Measurements from ENCODE around the gene LRRC7. TPM values are rescaled to one million over a fixed set of nuclear protein-coding genes. Genes with fewer than 3 reads are reported as not detected.

The LRRC7 gene
- total RNA-seq, 3 donors from 2014 or later, result not detected

DNA sequence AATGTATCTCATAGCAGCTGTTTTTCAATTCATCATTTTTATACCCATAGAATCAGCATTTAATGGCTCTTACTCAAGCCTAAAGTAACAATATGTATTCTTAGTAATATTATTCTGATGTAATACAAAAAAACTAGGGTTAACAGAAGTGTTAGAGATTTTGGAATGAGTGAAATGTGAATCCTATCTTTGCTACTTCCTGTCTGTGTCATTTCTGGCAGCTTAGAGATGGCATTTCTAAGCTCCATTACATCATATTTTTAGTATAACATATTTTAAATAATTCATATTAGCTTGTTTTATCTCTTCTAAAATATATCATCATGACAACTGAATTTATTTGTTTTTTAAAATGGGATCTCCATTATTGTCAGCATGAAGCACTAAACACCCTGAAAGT lies 90.2 kb downstream of the LRRC7 start:
- TF ChIP-seq POLR2AphosphoS5 (IDR thresholded peaks at IDR 0.05) (no peak), POLR2A (IDR thresholded peaks at IDR 0.05) (no peak)
- TF ChIP-seq, protein P1, sequence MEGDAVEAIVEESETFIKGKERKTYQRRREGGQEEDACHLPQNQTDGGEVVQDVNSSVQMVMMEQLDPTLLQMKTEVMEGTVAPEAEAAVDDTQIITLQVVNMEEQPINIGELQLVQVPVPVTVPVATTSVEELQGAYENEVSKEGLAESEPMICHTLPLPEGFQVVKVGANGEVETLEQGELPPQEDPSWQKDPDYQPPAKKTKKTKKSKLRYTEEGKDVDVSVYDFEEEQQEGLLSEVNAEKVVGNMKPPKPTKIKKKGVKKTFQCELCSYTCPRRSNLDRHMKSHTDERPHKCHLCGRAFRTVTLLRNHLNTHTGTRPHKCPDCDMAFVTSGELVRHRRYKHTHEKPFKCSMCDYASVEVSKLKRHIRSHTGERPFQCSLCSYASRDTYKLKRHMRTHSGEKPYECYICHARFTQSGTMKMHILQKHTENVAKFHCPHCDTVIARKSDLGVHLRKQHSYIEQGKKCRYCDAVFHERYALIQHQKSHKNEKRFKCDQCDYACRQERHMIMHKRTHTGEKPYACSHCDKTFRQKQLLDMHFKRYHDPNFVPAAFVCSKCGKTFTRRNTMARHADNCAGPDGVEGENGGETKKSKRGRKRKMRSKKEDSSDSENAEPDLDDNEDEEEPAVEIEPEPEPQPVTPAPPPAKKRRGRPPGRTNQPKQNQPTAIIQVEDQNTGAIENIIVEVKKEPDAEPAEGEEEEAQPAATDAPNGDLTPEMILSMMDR (IDR thresholded peaks at IDR 0.05), result no peak
- intact Hi-C loops (cut with DNase I; ENCODE audit: low total_unique reads), result no loop called here
- DNase-seq (ENCODE audit: low spot score in 2 of 2), result no peak

DNA sequence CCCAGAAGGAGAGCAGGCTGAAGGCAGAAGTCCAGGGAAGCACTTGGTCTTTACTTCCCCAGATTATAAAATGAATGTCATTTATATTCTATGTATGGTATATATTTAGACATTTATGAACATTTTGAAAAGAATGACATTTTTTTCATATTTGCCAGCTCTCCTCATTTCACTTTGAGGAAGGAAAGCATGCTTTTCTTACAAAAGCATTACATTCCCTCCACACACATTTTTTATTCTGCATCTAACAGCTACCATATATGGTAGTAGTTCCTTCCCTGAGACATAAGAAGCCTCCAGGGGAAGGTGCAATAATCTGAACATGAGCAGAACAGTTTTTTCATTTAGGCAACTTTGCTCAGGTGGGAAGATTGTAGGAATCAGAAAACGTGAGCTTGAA lies 94.0 kb downstream of the LRRC7 start:
- no peak overlapping the region for H3K4me3 ChIP-seq
- H3K27me3 ChIP-seq, result no peaks in the 10 kb centered on the region
- TF ChIP-seq POLR2AphosphoS5 (IDR thresholded peaks at IDR 0.05) (no peak), POLR2A (IDR thresholded peaks at IDR 0.05) (no peak)
- TF ChIP-seq, protein P1 (IDR thresholded peaks at IDR 0.05), result no peak
- H3K4me1 ChIP-seq, result no peaks in the 10 kb centered on the region
- H3K9me3 ChIP-seq, result no peaks in the 10 kb centered on the region
- H3K27ac ChIP-seq, result no peak overlapping the region
- no peaks in the 10 kb centered on the region for H3K36me3 ChIP-seq
- intact Hi-C loops (cut with DNase I; ENCODE audit: low total_unique reads), result no loop called here
- no peak for DNase-seq (ENCODE audit: low spot score in 2 of 2)

More for the DNA sequence above, 90.2 kb downstream of the LRRC7 start:
- Histone ChIP-seq H3K9me3 (no peaks in the 10 kb centered on the region), H3K4me3 (no peak overlapping the region), H3K4me1 (no peaks in the 10 kb centered on the region), H3K36me3 (no peaks in the 10 kb centered on the region), H3K27me3 (no peaks in the 10 kb centered on the region), H3K27ac (no peak overlapping the region)

DNA sequence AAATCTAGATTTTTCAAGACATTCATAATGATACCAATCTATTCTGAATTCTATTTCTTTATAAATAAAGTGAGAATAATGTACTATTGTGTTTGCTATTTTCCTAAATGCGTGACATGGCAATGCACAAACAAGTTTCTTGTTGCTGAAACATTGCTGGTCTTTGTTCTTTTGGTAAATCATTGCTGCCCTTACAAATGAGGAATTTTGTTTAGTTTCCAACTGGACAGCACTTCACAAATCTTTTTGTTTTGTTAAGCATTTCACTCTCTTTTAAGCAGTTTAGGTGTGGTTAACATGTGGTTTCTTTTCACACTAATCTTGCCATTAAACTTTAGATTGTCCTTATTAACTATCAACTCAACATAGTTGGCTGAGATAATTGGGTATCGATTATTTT lies 94.6 kb downstream of the LRRC7 start:
- intact Hi-C loops (cut with DNase I; ENCODE audit: low total_unique reads), result no loop called here
- no peaks in the 10 kb centered on the region for H3K36me3 ChIP-seq
- no peak overlapping the region for H3K4me3 ChIP-seq
- TF ChIP-seq POLR2AphosphoS5 (IDR thresholded peaks at IDR 0.05) (no peak), POLR2A (IDR thresholded peaks at IDR 0.05) (no peak)
- TF ChIP-seq, protein P1 (IDR thresholded peaks at IDR 0.05), result no peak
- DNase-seq (ENCODE audit: low spot score in 2 of 2), result no peak
- H3K27ac ChIP-seq, result no peak overlapping the region
- H3K9me3 ChIP-seq, result no peaks in the 10 kb centered on the region
- H3K4me1 ChIP-seq, result no peaks in the 10 kb centered on the region
- no peaks in the 10 kb centered on the region for H3K27me3 ChIP-seq

DNA sequence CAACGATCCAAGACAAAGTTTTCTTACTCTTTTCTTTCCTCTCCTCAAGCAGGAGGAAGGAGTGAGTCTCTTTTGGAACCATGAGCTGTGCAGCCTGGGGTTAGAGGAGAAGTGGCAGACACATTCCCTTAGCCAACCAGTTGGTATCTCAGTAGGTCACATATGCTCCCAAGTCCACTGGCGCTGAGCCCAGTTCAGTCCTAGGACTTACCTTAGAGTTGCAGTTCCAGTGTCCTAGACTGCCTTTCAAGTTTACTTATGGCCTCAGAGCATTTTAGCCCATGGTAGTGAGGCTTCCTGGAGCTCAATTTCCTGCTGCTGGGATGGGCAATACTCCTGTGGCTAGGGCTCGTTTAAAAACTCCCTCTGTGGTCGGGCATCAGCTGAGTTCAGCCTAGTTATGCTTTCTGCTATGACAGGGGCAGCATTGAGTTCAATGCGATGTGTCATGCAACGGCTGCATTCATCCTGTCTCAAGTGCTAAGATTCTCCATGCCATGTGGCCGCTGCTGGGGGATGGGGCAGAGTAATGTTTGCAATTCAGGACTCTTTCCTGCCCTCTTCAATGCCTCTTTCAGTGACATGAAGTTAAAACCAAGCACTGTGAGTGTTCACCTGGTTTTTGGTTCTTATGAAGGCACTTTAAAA lies 103.8 kb downstream of the LRRC7 start:
- TF ChIP-seq POLR2A (IDR thresholded peaks at IDR 0.05), result no peak
- no peak for TF ChIP-seq POLR2AphosphoS5 (IDR thresholded peaks at IDR 0.05)
- TF ChIP-seq, protein P1 (IDR thresholded peaks at IDR 0.05), result no peak
- Histone ChIP-seq H3K4me1 (no peaks in the 10 kb centered on the region), H3K4me3 (no peak overlapping the region), H3K36me3 (no peaks in the 10 kb centered on the region), H3K27ac (no peak overlapping the region), H3K9me3 (no peaks in the 10 kb centered on the region), H3K27me3 (no peaks in the 10 kb centered on the region)
- intact Hi-C loops (cut with DNase I; ENCODE audit: low total_unique reads), result no loop called here
- DNase-seq (ENCODE audit: low spot score in 2 of 2), result no peak

DNA sequence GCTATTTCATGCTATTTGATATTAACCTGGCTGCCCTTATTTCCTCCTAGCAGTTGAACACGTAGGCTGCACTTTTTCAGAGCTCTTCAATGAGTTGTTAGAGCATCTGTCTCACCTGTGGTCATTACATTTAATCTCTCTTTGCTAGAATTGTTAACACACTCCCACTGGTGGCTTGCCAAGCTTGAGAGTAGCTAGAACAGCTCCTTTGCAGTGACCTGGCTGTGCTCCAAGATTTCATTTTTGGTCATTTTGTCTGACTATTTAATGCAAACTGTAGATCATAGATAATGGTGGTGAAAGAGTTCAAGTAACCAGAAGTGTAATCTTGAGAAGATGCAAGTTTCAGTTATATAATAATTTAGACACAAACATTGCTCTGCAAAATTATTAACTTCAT lies 105.6 kb downstream of the LRRC7 start:
- Histone ChIP-seq H3K36me3 (no peaks in the 10 kb centered on the region), H3K4me3 (no peak overlapping the region), H3K27ac (no peak overlapping the region), H3K4me1 (no peaks in the 10 kb centered on the region), H3K27me3 (no peaks in the 10 kb centered on the region), H3K9me3 (no peaks in the 10 kb centered on the region)
- TF ChIP-seq POLR2AphosphoS5 (IDR thresholded peaks at IDR 0.05), result no peak
- TF ChIP-seq, protein P1 (IDR thresholded peaks at IDR 0.05), result no peak
- no peak for TF ChIP-seq POLR2A (IDR thresholded peaks at IDR 0.05)
- intact Hi-C loops (cut with DNase I; ENCODE audit: low total_unique reads), result no loop called here
- DNase-seq (ENCODE audit: low spot score in 2 of 2), result no peak

Measured in breast epithelium (tissue), 4 donors.